ENCODE data around the gene TMPRSS6.

DNA sequence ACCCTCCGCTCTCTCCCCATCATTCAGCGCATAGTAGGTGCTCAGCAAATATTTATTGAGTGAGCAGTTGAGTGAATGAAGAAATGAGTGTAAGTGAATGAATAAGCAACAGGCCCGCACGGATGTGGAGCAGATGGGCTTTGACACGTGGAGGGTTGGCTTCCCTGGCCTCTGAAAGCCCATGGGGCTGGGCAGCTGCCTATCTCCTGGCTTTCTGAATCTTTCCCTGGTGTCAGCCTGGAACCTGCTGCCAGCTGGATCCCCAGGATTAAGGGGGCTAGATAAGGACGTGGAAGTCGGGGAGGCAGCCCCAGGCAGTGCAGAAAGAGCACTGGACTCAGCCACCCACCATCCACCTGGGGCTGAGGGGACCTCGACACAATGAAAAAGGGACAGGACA lies 27.6 kb upstream of the TMPRSS6 start:
- TF ChIP-seq CTCF (IDR thresholded peaks at IDR 0.05), result no peak
- TF ChIP-seq POLR2A (IDR thresholded peaks at IDR 0.05), result no peak

All from heart left ventricle (tissue), 13 donors.